GM12872 (cell line): ENCODE measurements around the gene PCCB.

Experiments used
- TF ChIP-seq, protein P1 (sequence below): IDR thresholded peaks from 3 replicates; pipeline ENCODE4 v1.5.1; 2011; ENCODE audit warnings: low read depth, mild to moderate bottlenecking, low read length, moderate library complexity; ENCODE audit not compliant: insufficient read depth

The PCCB gene

DNA sequence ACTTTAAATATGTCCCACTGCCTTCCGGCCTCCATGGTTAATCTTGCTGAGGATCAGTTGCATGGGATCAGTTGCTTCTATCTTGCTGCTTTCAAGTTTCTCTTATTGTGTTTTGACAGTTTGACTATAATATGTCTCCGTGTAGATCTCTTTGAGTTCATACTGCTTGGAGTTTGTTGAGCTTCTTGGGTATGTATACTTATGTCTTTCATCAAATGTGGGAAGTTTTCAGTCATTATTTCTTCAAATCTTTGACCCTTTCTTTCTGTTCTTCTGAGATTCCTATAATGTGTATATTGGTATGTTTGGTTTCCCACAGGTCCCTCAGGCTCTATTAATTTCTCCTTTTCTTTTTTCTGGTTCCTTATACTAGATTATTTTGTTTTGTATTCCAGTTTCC lies 30.8 kb downstream of the PCCB start:
- TF ChIP-seq, protein P1, sequence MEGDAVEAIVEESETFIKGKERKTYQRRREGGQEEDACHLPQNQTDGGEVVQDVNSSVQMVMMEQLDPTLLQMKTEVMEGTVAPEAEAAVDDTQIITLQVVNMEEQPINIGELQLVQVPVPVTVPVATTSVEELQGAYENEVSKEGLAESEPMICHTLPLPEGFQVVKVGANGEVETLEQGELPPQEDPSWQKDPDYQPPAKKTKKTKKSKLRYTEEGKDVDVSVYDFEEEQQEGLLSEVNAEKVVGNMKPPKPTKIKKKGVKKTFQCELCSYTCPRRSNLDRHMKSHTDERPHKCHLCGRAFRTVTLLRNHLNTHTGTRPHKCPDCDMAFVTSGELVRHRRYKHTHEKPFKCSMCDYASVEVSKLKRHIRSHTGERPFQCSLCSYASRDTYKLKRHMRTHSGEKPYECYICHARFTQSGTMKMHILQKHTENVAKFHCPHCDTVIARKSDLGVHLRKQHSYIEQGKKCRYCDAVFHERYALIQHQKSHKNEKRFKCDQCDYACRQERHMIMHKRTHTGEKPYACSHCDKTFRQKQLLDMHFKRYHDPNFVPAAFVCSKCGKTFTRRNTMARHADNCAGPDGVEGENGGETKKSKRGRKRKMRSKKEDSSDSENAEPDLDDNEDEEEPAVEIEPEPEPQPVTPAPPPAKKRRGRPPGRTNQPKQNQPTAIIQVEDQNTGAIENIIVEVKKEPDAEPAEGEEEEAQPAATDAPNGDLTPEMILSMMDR = no peak

DNA sequence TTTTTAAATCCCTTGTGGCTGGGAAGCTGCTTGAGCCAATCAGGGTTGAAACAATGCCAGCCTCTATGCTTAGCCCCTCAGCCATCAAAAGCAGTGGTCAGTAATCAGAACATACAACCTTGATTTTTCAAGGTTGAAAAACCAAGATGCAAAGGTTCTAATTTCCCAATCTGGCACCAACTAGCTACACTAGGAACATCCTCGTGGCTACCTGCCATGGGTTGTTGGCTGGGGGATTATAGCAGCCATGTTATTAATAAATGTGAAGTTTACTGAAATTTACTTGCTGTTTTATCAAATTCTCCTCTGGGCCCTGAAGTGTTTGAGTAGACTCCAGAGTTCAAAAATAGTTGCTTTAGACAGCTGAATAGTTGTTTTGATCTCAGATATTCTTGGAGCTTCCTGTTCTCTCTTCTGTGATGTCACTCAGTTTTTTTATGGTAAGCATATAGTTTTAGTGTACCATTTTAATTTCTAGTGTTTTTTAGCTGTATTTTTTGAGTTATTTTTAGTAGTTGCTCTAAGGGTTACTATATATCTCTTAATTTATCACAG lies 31.9 kb downstream of the PCCB start:
- TF ChIP-seq, protein P1 = no peak

DNA sequence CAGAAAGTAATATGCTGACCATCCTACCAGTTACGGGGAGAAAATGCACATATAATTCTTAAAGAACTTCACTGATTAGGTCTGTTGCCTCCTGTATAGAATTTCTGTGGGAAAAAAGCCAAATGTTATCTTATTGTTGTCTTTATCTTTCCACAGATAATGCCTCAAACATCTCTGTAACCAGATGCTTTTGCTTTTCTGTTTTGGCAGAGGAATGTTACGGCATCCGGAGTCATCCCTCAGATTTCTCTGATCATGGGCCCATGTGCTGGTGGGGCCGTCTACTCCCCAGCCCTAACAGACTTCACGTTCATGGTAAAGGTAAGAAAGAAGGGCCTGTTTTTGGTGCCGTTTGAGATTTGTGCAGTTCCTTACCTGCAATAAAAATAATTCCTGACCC lies 33.5 kb downstream of the PCCB start:
- TF ChIP-seq, protein P1 = no peak

DNA sequence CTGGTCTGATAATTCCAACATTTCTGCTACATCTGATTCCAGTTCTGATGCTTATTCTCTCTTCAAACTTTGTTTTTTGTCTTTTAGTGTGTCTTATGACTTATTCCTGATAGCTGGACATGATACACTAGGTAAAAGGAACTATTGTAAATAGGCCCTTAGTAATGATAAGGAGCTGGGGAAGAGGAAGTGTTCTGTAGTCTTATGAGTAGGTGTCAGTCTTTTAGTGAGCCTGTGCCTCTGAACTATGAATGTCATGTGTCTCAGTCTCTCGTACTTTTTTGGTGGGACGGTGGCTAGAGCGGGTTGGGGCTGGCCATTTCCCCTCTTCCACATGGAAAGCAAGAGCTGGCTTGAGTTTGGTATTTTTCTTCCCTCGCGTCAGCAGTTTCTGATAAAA lies 41.2 kb downstream of the PCCB start:
- TF ChIP-seq, protein P1 = no peak

DNA sequence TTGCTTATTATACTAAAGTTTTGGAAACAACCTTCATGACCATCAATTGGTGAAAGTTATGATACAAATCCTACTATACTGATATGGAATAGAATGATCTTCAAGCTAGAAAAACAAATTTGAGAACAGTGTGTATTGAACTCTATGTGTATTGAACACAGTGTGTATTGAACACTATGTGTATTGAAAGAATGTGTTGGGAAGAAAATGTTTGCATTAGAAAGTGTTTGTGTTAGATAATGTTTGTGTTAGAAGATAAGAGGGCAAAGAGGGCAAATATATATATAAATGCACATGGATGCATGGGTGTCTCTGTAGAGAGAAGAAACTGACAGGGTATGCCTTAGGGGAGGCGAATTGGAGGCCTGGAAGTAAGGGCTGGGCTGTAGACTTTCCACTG lies 42.4 kb downstream of the PCCB start:
- TF ChIP-seq, protein P1 = no peak

DNA sequence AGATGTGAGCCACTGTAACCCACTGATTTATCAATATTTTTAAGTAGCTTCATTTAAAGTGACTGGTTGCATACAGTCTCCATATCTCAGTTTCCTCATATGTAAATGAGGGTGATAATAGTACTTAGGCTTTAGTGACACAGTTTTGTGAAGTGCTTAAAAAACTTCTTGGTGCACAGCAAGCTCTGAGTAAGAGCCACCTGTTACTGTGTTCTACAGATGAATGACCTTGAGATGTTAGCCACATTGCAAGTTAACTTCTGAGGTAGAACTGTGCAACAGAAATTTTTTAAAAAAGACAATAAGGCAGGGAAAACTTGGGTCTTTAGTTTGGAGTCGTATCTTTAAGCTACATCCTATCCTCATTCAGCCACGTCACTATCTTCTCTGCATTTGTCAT lies 43.1 kb downstream of the PCCB start:
- TF ChIP-seq, protein P1 = no peak

DNA sequence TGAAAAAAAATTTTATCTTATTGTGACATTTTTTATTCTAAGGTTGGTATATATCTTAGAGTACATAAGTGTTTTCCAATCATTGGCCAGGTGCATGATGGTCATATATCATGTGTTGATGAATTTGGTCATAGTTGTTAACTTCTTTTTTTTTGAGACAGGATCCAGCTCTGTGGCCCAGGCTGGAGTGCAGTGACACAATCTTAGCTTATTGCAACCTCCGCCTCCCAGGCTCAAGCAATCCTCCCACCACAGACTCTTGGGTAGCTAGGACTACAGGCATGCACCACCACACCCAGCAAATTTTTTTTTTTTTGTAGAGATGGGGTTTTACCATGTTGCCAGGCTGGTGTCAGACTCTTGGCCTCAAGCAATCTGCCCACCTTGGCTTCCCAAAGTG lies 44.0 kb downstream of the PCCB start:
- TF ChIP-seq, protein P1 = no peak
